GM04503 (cell line): ENCODE results near the gene SPTB.

Source experiments
- DNase-seq: peaks from one replicate; pipeline ENCODE4 v3.0.0-alpha.2; 2012; ENCODE audit warnings: low read depth

The SPTB gene

DNA sequence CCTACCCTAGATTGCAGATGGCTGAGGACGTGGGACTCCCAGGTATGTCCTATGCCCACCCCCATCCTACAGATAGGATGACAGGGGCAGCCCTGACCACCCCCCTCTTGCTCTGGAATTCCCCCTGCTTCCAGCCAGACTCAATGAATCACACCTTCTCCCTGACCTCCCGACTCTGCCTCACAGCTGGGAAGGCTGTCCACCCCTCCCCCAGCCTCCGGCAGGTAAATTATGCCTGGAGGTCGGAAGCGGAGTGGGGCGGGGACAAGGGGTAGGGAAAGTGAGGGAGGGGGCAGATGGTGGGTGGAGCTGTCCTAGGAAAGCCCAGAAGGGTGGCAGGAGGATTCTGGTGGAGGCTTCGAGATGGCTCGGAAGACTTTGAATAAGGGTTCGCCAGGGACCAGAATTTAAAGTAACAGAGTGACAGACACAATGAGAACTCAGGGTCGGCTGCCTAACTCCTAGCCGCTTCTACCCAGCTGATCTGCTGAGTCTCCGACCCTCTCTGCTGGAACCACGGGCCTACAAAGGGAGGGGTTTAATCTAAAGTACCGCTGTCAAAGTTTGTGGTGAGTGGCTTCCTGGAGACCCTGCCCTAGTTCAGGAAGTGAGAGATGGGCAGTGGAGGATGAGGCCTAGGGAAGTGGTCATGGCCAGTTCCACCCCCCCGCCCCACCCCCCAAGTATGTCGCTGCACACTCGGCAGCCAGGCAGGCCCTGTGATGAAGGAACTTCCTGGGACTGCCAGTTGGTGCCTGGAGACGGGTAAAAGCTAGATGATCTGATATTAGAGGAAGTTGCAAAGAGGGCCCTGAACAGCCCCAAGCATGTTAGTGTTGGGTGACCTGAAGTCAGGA is 171.3 kb downstream of the SPTB start:
- no peak for DNase-seq

DNA sequence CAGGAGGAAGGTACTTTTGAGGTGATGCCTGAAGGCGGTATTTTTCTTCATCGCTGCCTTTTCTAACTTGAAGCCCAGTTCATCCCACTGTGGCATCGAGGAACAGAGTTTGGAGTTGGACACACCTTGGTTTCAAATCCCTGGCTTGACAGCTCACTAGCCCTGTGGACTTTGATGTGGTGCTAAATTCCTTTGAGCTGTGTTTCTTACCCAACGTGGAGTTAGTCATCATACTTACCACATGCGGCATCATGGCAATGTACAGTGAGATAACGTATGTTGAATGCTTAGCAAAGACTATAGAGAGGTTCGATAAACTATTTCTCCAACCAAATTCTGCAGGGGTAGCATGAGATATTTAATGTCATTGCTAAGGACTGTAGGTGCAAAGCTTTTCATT is 172.0 kb downstream of the SPTB start:
- DNase-seq: no peak

DNA sequence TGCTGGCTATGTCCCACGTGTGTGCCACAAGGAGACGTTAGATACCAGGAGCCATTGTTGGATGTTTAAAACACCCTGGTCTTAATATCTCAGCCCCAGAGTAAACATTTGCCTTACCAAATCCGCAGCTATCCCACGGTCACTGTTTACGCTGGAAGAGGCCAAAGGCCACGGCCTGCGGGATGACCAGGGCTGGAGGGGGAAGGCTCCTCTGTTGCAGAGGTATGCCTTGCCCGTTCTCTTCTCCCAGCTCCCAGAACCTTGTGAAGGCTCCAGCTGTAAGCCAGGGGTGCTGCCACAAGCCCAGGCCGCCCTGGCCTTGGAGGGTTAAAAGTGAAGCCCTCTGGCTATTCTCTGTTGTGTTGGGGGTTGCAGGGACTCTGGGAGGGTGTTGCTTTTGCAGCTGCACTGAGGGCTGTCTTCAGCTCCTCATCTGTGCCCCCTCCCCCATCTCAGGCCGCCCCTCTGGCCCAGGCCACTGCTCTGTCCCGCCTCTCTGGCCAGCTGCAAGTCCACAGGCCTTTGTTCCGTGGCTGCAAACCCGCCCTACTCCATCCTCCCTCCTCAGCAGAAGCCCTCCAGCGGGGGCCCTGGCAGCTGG is 173.0 kb downstream of the SPTB start:
- no peak for DNase-seq

GRCh38 chr14:64706119-64706592 is 173.6 kb downstream of the SPTB start:
- DNase-seq: no peak

- DNase-seq: no peak
Measured at GRCh38 chr14:64705381-64706118, 174.2 kb downstream of the SPTB start.

DNA sequence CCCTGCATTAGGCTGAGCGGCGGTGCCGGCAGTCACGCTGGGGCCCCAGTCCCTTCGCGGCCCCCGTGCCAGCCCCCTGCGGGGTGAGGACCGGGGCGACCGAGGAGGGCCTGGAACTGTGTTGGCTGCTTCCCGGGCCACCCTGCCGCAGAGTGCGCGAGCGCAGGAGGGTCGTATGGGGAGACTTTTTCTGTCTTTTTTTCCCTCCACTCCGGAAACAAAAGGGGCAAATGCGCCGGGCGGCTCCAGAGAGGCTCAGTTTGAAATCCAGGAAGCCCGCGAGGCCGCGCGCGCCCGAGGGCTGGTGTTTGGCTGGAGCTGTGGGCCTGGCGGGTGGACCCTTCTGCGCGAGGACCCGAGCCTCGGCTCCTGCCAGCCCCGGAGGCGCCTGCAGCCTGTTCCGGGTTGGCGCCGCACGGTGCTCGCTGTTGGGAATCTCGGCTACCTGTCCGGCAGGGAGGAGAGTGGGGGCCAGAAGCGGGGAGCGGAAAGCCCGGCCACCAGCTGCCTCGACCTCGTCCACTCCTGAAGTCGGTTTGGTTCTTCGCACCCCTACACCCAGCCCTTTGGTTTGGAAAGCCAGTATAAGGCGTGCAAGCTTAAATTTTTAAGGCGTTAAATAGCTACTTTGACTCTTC is 174.8 kb downstream of the SPTB start:
- DNase-seq: no peak

DNA sequence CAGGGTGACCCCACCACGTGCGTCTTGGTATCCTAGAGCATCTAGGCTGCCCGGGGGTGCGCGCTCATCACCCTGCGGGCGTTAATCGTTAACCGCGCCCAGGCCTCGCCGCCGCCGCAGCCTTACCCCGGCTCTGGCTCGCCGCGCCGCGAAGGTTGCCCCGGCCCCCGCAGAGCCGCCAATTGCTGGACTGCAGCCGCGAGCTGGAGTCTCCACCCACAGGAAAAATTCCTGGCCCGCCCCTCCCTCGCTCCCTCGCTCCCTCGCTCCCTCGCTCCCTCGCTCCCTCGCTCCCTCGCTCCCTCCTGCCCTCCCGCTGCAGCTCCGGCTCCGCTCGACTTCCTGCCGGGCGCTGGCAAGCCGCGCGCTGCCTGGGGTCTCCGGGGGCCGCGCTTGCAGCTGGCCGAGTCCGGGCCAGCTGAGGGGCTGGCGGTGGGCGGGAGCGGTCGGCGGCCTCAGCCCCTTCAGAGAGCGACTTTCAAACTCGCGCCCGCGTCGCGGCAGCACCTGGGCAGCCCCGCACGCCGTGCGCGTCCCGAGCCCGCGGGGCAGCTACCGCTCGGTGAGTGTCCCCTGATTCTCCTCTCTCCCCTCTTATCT is 175.5 kb downstream of the SPTB start, which contains the start of gene PLEKHG3:
TSS of gene PLEKHG3 (plus strand) at position 282 of the 600 bp plus-strand sequence. CDS start 23,208 bp downstream, outside the sequence.
- DNase-seq: no peak

DNA sequence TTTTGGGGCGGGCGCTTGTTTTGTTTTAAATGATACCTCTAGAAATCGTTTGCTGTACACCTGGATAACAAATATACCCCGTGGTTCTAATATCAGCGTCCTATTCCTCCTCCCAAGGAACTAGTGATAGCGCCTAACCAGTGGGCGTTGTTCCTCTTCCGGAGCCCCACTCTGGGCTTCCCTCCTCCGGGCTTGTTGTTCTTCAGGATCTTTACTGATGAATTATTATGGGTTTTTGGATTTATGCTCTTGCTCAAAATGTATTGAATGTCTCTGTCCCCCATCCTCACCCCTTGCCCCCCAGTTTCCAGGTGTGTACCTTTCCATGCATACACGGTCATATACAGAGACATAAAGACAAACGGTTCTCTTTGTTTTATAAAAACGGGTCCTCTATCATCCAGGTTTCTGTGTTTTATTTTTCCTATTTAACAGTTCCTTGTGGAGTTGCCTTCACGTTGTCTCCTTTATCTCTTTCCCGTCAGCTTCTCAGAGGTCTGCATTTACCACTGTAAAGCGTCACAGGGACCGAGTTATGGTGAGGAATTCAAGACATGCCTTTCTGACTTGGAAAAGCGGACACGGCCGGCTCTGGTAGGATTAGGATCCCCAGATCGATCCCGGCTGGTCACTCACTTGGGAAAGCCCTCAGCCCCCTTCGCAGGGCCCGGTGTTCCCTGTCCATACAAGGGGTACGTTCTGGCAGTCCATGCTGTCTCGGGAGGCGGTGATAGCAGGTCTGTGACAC is 176.1 kb downstream of the SPTB start:
- no peak for DNase-seq

DNA sequence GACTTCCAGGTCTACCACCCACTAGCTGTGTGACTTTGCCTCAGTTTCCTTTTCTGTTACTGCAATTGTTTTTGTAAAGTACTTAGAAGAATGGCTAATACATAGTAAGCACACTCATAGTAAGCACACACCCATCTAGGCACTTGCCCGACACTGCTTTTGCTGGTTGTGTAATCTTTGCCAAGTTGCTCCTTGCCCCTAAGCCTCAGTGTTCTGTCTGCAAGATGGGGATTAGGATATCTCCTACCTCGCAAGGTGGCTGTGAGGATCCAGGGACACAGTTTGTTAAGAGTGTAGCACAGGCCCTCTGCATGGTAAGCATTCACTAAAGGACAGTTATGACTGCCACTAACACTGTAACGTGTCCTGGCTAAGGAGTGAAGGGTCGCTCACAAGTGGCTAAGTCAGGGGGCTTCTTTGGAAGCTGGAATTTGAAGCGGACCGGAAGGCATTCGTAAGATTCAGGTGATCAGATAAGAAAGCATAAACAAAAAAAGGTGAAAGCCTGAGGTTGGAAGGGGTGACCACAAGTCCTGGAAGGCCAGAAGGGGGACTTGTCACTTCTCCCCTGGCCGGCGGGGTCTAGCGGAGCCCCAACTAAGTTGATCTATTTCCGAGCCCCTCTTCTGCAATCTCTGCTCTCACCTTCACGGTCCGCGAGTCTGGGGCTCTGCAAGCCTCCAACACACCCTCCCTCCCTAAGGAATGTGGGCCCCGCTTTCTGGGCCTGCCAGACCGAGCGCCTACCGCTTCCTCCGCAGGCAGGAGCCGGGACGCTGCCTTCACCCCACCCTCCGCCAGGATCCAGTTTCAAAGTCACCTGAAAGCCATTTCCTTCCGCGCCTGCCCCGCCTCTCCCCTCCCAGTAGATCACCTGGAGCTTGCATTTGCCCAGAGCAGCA is 177.0 kb downstream of the SPTB start:
- DNase-seq: no peak

- no peak for DNase-seq
Measured at GRCh38 chr14:64701660-64702059, 178.0 kb downstream of the SPTB start.

- no peak for DNase-seq
Measured at GRCh38 chr14:64700894-64701293, 178.8 kb downstream of the SPTB start.

DNA sequence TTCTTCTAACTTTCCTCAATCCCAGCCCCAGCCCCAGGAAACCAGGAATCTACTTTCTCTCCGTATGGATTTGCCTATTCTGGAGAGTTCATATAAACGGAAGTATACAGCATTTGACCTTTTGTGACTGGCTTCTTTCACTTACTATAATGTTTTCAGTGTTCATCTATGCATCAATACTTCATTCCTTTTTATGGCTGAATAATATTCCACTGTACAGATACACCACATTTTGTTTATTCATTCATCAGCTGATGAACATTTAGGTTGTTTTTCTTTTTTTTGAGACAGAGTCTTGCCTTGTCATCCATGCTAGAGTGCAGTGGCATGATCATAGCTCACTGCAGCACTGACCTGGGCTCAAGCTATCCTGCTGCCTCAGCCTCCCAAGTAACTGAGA is 179.4 kb downstream of the SPTB start:
- no peak for DNase-seq

DNA sequence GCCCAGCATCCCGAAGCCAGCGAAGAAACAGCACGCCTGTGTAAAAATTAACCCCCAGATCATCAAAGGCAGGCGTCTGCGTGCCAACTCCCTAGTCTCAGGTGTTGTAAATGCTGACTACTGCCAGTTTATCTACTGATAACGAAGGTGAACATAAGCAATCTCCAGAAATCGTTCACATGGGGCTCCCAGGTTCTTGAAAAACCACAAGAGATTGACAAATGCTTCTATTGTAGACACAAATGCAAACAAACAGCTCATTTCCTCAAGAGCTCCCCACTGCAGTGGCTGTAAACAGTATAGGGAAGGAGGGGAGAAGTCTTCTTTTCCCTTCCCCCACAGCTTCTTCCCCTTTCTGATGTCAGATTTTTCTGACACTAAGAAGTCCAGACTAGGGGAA is 180.8 kb downstream of the SPTB start:
- DNase-seq: no peak

DNA sequence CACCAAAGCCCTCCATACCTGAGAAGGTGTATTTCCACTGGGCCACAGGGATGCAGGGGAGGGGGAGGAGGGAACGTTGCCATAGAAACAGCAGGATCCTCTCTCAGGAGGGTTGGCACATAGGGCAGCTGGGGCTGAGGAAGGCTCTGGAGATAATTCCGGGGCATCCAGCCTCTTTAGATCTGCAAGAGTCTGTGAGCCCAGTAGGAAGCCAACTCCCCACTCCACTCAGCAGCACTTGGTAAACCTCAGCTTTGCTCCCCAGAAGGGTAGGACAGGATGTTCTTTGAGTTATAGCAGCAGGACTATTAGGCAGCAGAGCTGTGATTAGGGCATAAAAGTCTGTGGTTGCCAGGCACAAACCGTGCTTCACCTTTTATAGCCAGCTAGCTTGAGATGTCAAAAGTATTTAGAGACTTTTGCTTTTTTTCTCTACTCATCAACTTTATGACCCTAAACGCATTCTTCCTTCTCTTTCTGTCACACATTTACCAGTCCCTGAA is 183.3 kb downstream of the SPTB start:
- DNase-seq: no peak
